Mucosa of stomach (tissue), 1 donor: ENCODE measurements around the gene AAK1.

Experiments
- H3K27me3 ChIP-seq: one replicate; pipeline ENCODE4 v1.7.0; 2013; ENCODE audit warnings: mild to moderate bottlenecking, low read length; ENCODE audit not compliant: control insufficient read depth, insufficient read depth
- H3K36me3 ChIP-seq: one replicate; pipeline ENCODE4 v1.7.0; 2013; ENCODE audit warnings: low read length; ENCODE audit not compliant: control insufficient read depth, insufficient read depth
- H3K4me1 ChIP-seq: one replicate; pipeline ENCODE4 v1.7.0; 2013; ENCODE audit warnings: mild to moderate bottlenecking, low read length; ENCODE audit not compliant: control insufficient read depth, insufficient read depth
- H3K4me3 ChIP-seq: one replicate; pipeline ENCODE4 v1.7.0; 2013; ENCODE audit warnings: low read length
- H3K9ac ChIP-seq: one replicate; pipeline ENCODE4 v1.7.0; 2013; ENCODE audit warnings: mild to moderate bottlenecking, low read length, moderate library complexity
- H3K9me3 ChIP-seq: one replicate; pipeline ENCODE4 v1.7.0; 2013; ENCODE audit warnings: mild to moderate bottlenecking, low read length, moderate library complexity; ENCODE audit not compliant: control insufficient read depth
- donor health status: Pancreatic carcinoma.

AAK1 gene

GRCh38 chr2:69490486-69490885 lies 153.1 kb downstream of the AAK1 start:
- no peaks in the 10 kb centered on the region for H3K9me3 ChIP-seq
- peaks cover 16% of the 10 kb centered on the region for H3K4me1 ChIP-seq

GRCh38 chr2:69489793-69490192 lies 153.7 kb downstream of the AAK1 start:
- Histone ChIP-seq H3K36me3 (no peaks in the 10 kb centered on the region), H3K4me1 (peaks cover 16% of the 10 kb centered on the region), H3K27me3 (no peaks in the 10 kb centered on the region), H3K4me3 (no peak overlapping the region), H3K9ac (no peak overlapping the region), H3K9me3 (no peaks in the 10 kb centered on the region)

More at GRCh38 chr2:69490486-69490885, 153.1 kb downstream of the AAK1 start:
- H3K9ac ChIP-seq = no peak overlapping the region
- no peaks in the 10 kb centered on the region for H3K27me3 ChIP-seq
- H3K4me3 ChIP-seq = no peak overlapping the region
- no peaks in the 10 kb centered on the region for H3K36me3 ChIP-seq

- Histone ChIP-seq H3K9ac (no peak overlapping the region), H3K4me3 (no peak overlapping the region), H3K27me3 (no peaks in the 10 kb centered on the region), H3K9me3 (no peaks in the 10 kb centered on the region), H3K4me1 (peaks cover 19% of the 10 kb centered on the region), H3K36me3 (no peaks in the 10 kb centered on the region)
Measured at GRCh38 chr2:69483696-69484095, 159.8 kb downstream of the AAK1 start.

GRCh38 chr2:69483024-69483423 lies 160.5 kb downstream of the AAK1 start:
- Histone ChIP-seq H3K4me1 (peaks cover 19% of the 10 kb centered on the region), H3K9me3 (no peaks in the 10 kb centered on the region), H3K36me3 (no peaks in the 10 kb centered on the region), H3K27me3 (no peaks in the 10 kb centered on the region), H3K4me3 (no peak overlapping the region), H3K9ac (no peak overlapping the region)

- no peaks in the 10 kb centered on the region for H3K36me3 ChIP-seq
- H3K9me3 ChIP-seq = no peaks in the 10 kb centered on the region
- H3K4me3 ChIP-seq = no peak overlapping the region
- no peaks in the 10 kb centered on the region for H3K27me3 ChIP-seq
- no peak overlapping the region for H3K9ac ChIP-seq
- peaks cover 21% of the 10 kb centered on the region for H3K4me1 ChIP-seq
Measured at GRCh38 chr2:69482471-69482870, 161.1 kb downstream of the AAK1 start.

GRCh38 chr2:69481421-69481820 lies 162.1 kb downstream of the AAK1 start:
- Histone ChIP-seq H3K9me3 (no peaks in the 10 kb centered on the region), H3K36me3 (no peaks in the 10 kb centered on the region), H3K9ac (no peak overlapping the region), H3K4me1 (peaks cover 23% of the 10 kb centered on the region), H3K27me3 (no peaks in the 10 kb centered on the region), H3K4me3 (no peak overlapping the region)

GRCh38 chr2:69477627-69478026 lies 165.9 kb downstream of the AAK1 start:
- Histone ChIP-seq H3K9ac (no peak overlapping the region), H3K9me3 (no peaks in the 10 kb centered on the region), H3K36me3 (no peaks in the 10 kb centered on the region)

GRCh38 chr2:69474688-69475087 lies 168.9 kb downstream of the AAK1 start:
- Histone ChIP-seq H3K9ac (no peak overlapping the region), H3K36me3 (no peaks in the 10 kb centered on the region), H3K9me3 (no peaks in the 10 kb centered on the region), H3K27me3 (no peaks in the 10 kb centered on the region), H3K4me3 (no peak overlapping the region), H3K4me1 (peaks cover 17% of the 10 kb centered on the region)

More at GRCh38 chr2:69477627-69478026, 165.9 kb downstream of the AAK1 start:
- H3K27me3 ChIP-seq = no peaks in the 10 kb centered on the region
- peaks cover 21% of the 10 kb centered on the region for H3K4me1 ChIP-seq
- H3K4me3 ChIP-seq = no peak overlapping the region

- Histone ChIP-seq H3K27me3 (no peaks in the 10 kb centered on the region), H3K9ac (no peak overlapping the region), H3K4me1 (peaks cover 12% of the 10 kb centered on the region), H3K36me3 (no peaks in the 10 kb centered on the region), H3K9me3 (no peaks in the 10 kb centered on the region), H3K4me3 (no peak overlapping the region)
Measured at GRCh38 chr2:69471793-69472192, 171.7 kb downstream of the AAK1 start.

GRCh38 chr2:69470911-69471310 lies 172.6 kb downstream of the AAK1 start:
- H3K9me3 ChIP-seq = no peaks in the 10 kb centered on the region
- H3K27me3 ChIP-seq = no peaks in the 10 kb centered on the region
- H3K36me3 ChIP-seq = no peaks in the 10 kb centered on the region
- H3K4me3 ChIP-seq = no peak overlapping the region
- no peak overlapping the region for H3K9ac ChIP-seq
- peaks cover 12% of the 10 kb centered on the region for H3K4me1 ChIP-seq

- no peaks in the 10 kb centered on the region for H3K27me3 ChIP-seq
- no peak overlapping the region for H3K9ac ChIP-seq
- H3K4me1 ChIP-seq = peaks cover 12% of the 10 kb centered on the region
- H3K4me3 ChIP-seq = no peak overlapping the region
- H3K9me3 ChIP-seq = no peaks in the 10 kb centered on the region
- H3K36me3 ChIP-seq = no peaks in the 10 kb centered on the region
Measured at GRCh38 chr2:69469784-69470183, 173.8 kb downstream of the AAK1 start.

- Histone ChIP-seq H3K9ac (no peak overlapping the region), H3K9me3 (no peaks in the 10 kb centered on the region), H3K4me1 (peaks cover 12% of the 10 kb centered on the region), H3K36me3 (no peaks in the 10 kb centered on the region), H3K27me3 (no peaks in the 10 kb centered on the region), H3K4me3 (no peak overlapping the region)
Measured at GRCh38 chr2:69469375-69469774, 174.2 kb downstream of the AAK1 start.

GRCh38 chr2:69466728-69467127 lies 176.8 kb downstream of the AAK1 start:
- Histone ChIP-seq H3K27me3 (no peaks in the 10 kb centered on the region), H3K9ac (no peak overlapping the region), H3K4me1 (no peaks in the 10 kb centered on the region), H3K4me3 (no peak overlapping the region), H3K36me3 (no peaks in the 10 kb centered on the region), H3K9me3 (no peaks in the 10 kb centered on the region)
